ENCODE results near the gene EMILIN3. TPM values are rescaled to one million over a fixed set of nuclear protein-coding genes. Genes with fewer than 3 reads are reported as not detected.

The EMILIN3 gene
- total RNA-seq, 4 donors from 2014 or later = 0.20 to 0.33 (median 0.20) TPM; not detected in 1

DNA sequence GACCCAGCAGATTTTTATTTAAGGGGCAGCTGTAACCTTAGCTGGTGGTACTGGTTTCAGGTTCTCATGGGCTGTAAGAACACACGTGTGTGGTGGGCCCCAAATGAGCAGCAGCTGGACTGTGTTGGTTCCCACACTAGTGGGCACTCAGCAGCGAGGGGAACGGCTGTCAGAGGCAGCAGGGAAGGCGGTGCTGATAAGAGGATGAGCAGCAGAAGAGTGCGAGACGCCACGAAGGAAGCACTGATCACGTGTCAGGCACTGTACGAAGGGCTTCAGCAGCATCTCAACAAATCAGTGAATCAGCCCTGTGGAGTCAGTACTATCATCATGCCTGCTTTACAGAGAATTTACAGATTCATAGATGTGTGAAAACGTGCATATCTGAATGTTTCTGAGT lies 41.0 kb upstream of the EMILIN3 start:
- no peak for DNase-seq
- intact Hi-C loops (cut with DNase I; ENCODE audit: low total_unique reads) (no loop called here), in situ Hi-C loops (cut with MboI; ENCODE audit: low sequenced_read_pairs in 4 of 4) (no loop called here)
- H3K27me3 ChIP-seq = no peaks in the 10 kb centered on the region
- no peak overlapping the region for H3K4me3 ChIP-seq
- TF ChIP-seq POLR2A (IDR thresholded peaks at IDR 0.05) = no peak
- TF ChIP-seq CTCF (IDR thresholded peaks at IDR 0.05 in 4 of 5, conservative IDR thresholded peaks at IDR 0.05 in 1 of 5) = no peak
- no peak for ATAC-seq
- peak overlapping the region in 2 of 4 donors; percentile 69 to 82 for H3K27ac ChIP-seq
- H3K9me3 ChIP-seq = no peaks in the 10 kb centered on the region
- peaks cover 64 to 72% of the 10 kb centered on the region in 2 donors for H3K4me1 ChIP-seq
- H3K36me3 ChIP-seq = peaks cover 0 to 19% of the 10 kb centered on the region in 2 donors

DNA sequence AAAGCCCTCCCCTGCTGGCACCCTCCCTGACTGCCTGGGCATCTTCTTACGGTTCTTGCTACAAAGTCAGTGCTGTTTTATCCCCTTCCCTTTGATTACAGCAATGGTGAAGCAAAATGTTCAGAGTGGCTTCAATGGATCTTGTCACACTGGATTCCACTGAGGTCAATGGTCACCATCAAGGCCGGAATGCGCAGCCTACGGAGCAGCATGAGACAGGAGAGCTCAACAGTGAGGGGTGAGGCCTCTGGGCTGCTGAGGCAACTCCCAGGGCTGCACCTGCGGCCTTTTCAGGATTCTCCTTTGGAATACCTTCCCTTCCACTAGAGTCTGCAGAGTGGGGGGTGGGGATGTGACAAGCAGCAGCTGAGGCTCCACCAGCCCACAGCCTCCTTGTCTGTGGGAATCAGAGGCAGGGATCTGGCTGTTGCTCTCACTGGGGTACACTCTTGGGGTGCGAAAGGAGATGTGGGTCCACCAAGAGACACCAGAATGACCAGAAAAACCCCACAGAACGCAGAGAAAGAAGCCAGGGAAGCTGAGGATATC lies 40.4 kb upstream of the EMILIN3 start:
- DNase-seq (no peak), ATAC-seq (no peak)
- intact Hi-C loops (cut with DNase I; ENCODE audit: low total_unique reads) (no loop called here), in situ Hi-C loops (cut with MboI; ENCODE audit: low sequenced_read_pairs in 4 of 4) (no loop called here)
- Histone ChIP-seq H3K27me3 (no peaks in the 10 kb centered on the region), H3K27ac (peak overlapping the region in 2 of 4 donors; percentile 60 to 82), H3K9me3 (no peaks in the 10 kb centered on the region), H3K4me1 (peaks cover 58 to 65% of the 10 kb centered on the region in 2 donors), H3K36me3 (peaks cover 0 to 19% of the 10 kb centered on the region in 2 donors), H3K4me3 (no peak overlapping the region)
- TF ChIP-seq CTCF (IDR thresholded peaks at IDR 0.05 in 4 of 5, conservative IDR thresholded peaks at IDR 0.05 in 1 of 5) (no peak), POLR2A (IDR thresholded peaks at IDR 0.05) (no peak)

GRCh38 chr20:41406353-41406752 lies 39.7 kb upstream of the EMILIN3 start:
- ATAC-seq (no peak), DNase-seq (no peak)
- peak overlapping the region in 3 of 4 donors; percentile 53 to 82 (median 60) for H3K27ac ChIP-seq
- peaks cover 0 to 19% of the 10 kb centered on the region in 2 donors for H3K36me3 ChIP-seq
- TF ChIP-seq CTCF (IDR thresholded peaks at IDR 0.05 in 4 of 5, conservative IDR thresholded peaks at IDR 0.05 in 1 of 5) (no peak), POLR2A (IDR thresholded peaks at IDR 0.05) (no peak)
- in situ Hi-C loops (cut with MboI; ENCODE audit: low sequenced_read_pairs in 4 of 4) = no loop called here
- peaks cover 52 to 59% of the 10 kb centered on the region in 2 donors for H3K4me1 ChIP-seq
- H3K4me3 ChIP-seq = no peak overlapping the region
- intact Hi-C loops (cut with DNase I; ENCODE audit: low total_unique reads) = no loop called here
- H3K27me3 ChIP-seq = no peaks in the 10 kb centered on the region
- no peaks in the 10 kb centered on the region for H3K9me3 ChIP-seq

DNA sequence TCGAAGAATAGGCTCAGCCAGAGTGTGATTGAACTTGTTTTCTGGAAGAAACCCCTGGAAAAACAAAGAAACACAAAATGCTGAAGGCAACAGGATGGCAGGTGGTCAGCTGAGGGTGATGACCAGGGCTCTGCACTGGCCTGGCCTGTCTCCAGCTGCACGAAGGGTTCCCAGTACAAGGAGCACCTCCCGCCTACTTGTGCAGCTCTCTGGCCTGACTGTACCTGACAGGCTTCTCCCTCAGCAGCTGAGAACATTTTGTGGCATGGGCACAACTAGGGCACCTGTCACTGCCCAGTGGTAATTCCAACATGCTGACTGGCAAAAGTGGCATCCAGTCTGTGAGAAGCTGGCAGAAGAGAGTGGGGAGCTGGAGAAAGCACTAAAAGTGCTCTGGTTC lies 38.8 kb upstream of the EMILIN3 start:
- Histone ChIP-seq H3K4me3 (no peak overlapping the region), H3K36me3 (peaks cover 0 to 19% of the 10 kb centered on the region in 2 donors), H3K9me3 (no peaks in the 10 kb centered on the region), H3K27me3 (no peaks in the 10 kb centered on the region), H3K4me1 (peaks cover 48 to 50% of the 10 kb centered on the region in 2 donors), H3K27ac (peak overlapping the region; percentile 32 to 82 (median 62))
- DNase-seq (peak; percentile 89 to 91), ATAC-seq (peak; percentile 89 to 93)
- in situ Hi-C loops (cut with MboI; ENCODE audit: low sequenced_read_pairs in 4 of 4) = no loop called here
- intact Hi-C loops (cut with DNase I; ENCODE audit: low total_unique reads) = no loop called here
- TF ChIP-seq POLR2A (IDR thresholded peaks at IDR 0.05) (no peak), CTCF (IDR thresholded peaks at IDR 0.05 in 4 of 5, conservative IDR thresholded peaks at IDR 0.05 in 1 of 5) (no peak)

DNA sequence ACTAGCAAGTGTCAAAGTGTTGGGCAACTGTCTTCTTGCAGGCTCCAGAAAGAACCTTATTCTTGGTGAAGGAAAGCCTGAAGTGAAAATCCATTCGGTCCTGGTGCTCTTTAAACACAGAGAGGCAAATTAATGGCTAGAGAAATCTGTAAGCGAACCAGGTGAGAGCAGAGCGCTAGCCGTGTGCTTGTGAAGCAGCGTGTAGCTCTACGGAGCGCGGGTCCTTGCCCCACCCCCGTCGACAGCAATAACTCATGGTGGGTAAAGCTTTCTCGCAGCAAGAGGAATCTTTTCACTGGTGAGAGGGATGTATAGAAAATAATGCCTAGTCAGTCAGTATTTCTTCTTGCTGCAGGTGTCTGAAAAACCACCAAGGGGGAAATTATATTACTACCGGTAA lies 37.0 kb upstream of the EMILIN3 start:
- in situ Hi-C loops (cut with MboI; ENCODE audit: low sequenced_read_pairs in 4 of 4) (no loop called here), intact Hi-C loops (cut with DNase I; ENCODE audit: low total_unique reads) (no loop called here)
- H3K36me3 ChIP-seq = peaks cover 0 to 19% of the 10 kb centered on the region in 2 donors
- H3K27me3 ChIP-seq = no peaks in the 10 kb centered on the region
- H3K9me3 ChIP-seq = no peaks in the 10 kb centered on the region
- no peak overlapping the region for H3K27ac ChIP-seq
- TF ChIP-seq POLR2A (IDR thresholded peaks at IDR 0.05) = no peak
- TF ChIP-seq CTCF (IDR thresholded peaks at IDR 0.05 in 4 of 5, conservative IDR thresholded peaks at IDR 0.05 in 1 of 5) = no peak
- peaks cover 33 to 36% of the 10 kb centered on the region in 2 donors for H3K4me1 ChIP-seq
- DNase-seq = no peak
- H3K4me3 ChIP-seq = no peak overlapping the region
- ATAC-seq = no peak
